GM12865 (cell line): ENCODE measurements around the gene LTO1.
A peak's percentile ranks its signal among the peaks of the same experiment; 100 is the strongest.

ENCODE experiments used
- DNase-seq: peaks from one replicate; pipeline ENCODE4 v3.0.0; 2010; ENCODE audit warnings: low read depth
- H3K4me3 ChIP-seq: 2 replicates; pipeline ENCODE4 v1.5.1; 2011; ENCODE audit warnings: mild to moderate bottlenecking, low read depth, low read length, control low read depth
- CTCF ChIP-seq: IDR thresholded peaks from 2 replicates; pipeline ENCODE4 v1.5.1; 2011; ENCODE audit warnings: low read length, control low read depth, low read depth, inconsistent platforms; ENCODE audit not compliant: insufficient read depth; ENCODE audit errors: missing control alignments

The LTO1 gene

DNA sequence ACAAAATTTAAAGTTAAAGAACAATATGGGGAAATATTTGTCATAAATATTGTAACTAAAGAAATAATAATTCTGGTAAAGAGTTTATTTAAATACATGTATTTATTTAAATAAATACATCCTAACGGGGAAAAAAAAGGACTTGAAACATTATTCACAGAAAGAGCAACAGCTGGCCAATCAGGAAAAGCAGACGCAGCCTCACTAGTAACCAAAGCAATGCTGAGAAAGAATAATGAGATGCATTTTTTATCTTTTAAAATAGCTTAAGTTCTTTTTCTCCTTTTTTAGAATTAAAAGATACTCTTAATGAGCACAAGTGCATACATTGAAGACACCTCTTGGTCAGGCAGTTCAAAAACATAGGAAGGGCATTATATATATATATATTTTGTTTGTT is 2.6 kb upstream of the LTO1 start:
- no peak overlapping the region for H3K4me3 ChIP-seq
- no peak for TF ChIP-seq CTCF
- DNase-seq: no peak

- peak; percentile 16 for DNase-seq
- peak overlapping the region; percentile 94 for H3K4me3 ChIP-seq
- no peak for TF ChIP-seq CTCF
Measured at GRCh38 chr11:69674267-69674885, 777 bp downstream of the LTO1 start.

GRCh38 chr11:69671734-69672465 is 3.3 kb downstream of the LTO1 start:
- no peak overlapping the region for H3K4me3 ChIP-seq
- no peak for DNase-seq
- TF ChIP-seq CTCF: no peak

GRCh38 chr11:69670158-69670845 is 4.9 kb downstream of the LTO1 start:
- no peak overlapping the region for H3K4me3 ChIP-seq
- peak; percentile 95 for TF ChIP-seq CTCF
- peak; percentile 73 for DNase-seq

DNA sequence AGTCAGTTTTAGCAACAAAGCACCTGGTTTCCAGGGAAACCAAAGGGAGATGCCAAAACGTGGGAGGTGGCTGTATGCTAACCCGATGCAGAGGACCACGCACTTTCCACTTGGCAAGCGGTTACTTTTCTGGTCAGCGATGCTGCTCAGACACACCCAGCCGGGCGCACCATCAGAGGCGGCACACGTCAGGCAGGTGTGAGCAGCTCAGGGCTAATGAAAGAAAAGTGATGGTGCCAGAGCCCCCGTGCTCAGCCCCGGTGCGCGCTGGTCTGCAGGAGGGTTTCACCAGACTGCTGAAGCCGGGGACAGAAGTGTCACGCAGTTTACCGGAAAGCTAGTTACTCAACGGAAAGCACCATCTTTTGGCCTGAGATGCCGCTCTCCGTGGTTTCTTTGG is 5.7 kb downstream of the LTO1 start:
- DNase-seq: no peak
- H3K4me3 ChIP-seq: no peak overlapping the region
- no peak for TF ChIP-seq CTCF

- DNase-seq: no peak
- no peak for TF ChIP-seq CTCF
Measured at GRCh38 chr11:69667619-69668604, 7.2 kb downstream of the LTO1 start.

More at GRCh38 chr11:69667619-69668604, 7.2 kb downstream of the LTO1 start:
- H3K4me3 ChIP-seq: no peak overlapping the region
